ENCODE measurements around the gene CSAG3. TPM values are rescaled to one million over a fixed set of nuclear protein-coding genes. Genes with fewer than 3 reads are reported as not detected.
"Not testable (repeated sequence)": the region's sequence is repeated elsewhere in the genome, so short reads cannot be mapped to it uniquely, and the experiment has no call there.

Gene CSAG3
- not detected for total RNA-seq
- long read RNA-seq = 0 reads

DNA sequence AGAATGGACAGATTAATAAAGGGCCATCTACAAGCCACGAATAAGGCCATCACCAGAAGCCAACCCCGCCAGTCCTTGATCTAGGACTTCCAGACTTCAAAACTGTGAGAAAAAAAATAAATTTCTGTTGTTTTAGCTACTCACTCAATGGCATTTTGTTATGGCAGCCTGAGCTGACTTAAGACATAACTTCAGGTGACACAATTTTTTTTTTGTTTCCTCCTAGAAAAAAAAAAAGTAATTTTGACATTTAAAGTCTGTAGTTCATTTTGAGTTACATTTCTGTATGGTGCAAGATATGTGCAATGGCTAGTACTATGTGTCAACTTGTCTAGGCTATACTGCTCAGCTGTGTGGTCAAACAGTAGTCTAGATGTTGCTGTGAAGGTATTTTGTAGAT is at the start of gene CSAG3:
CSAG3 (plus strand) TSS at position 301 of the 400 bp plus-strand sequence.
- ATAC-seq; intact Hi-C loops (cut with micrococcal nuclease); DNase-seq: not testable (repeated sequence)

DNA sequence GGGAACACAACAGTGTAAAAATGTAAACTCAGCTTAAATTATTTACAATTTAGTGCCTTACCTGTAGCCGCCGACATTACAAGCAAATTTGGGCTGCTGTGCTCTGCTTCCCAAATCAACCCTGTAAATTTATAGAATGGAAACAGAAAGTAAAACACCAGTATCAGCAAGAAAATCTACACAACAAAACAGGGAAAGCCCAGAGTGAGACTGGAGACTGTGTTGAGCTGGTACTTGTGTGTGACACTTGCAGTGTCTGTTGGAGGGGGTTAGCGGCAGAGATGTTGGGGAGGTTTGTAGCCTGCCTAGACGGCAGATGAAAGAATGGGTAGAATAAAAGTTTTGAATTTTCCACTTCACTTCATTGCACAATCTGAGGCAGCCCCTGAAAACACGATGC is 45.8 kb upstream of the CSAG3 start:
- intact Hi-C loops (cut with micrococcal nuclease); DNase-seq; ATAC-seq: not testable (repeated sequence)

DNA sequence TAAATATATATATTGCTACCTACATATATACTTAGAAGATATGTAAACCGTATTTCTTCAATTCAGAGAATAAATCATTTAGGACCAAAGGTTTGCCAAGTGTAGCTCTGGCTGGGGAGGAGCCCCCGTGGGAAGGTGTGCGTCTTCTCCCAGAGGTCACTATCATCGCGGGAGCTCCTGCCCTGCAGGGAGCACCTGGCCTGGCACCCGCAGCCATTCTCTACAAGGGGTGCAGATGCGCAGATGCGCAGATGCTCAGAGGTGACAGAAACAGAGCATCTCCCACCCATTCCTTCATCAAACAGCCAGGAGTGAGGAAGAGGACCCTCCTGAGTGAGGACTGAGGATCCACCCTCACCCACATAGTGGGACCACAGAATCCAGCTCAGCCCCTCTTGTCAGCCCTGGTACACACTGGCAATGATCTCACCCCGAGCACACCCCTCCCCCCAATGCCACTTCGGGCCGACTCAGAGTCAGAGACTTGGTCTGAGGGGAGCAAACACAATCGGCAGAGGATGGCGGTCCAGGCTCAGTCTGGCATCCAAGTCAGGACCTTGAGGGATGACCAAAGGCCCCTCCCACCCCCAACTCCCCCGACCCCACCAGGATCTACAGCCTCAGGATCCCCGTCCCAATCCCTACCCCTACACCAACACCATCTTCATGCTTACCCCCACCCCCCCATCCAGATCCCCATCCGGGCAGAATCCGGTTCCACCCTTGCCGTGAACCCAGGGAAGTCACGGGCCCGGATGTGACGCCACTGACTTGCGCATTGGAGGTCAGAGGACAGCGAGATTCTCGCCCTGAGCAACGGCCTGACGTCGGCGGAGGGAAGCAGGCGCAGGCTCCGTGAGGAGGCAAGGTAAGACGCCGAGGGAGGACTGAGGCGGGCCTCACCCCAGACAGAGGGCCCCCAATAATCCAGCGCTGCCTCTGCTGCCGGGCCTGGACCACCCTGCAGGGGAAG is 44.9 kb upstream of the CSAG3 start, which contains the start of gene MAGEA2B:
MAGEA2B (plus strand) TSS at position 814 of the 973 bp plus-strand sequence. CDS start 2,479 bp downstream, outside the sequence.
- ATAC-seq; DNase-seq; intact Hi-C loops (cut with micrococcal nuclease): not testable (repeated sequence)

DNA sequence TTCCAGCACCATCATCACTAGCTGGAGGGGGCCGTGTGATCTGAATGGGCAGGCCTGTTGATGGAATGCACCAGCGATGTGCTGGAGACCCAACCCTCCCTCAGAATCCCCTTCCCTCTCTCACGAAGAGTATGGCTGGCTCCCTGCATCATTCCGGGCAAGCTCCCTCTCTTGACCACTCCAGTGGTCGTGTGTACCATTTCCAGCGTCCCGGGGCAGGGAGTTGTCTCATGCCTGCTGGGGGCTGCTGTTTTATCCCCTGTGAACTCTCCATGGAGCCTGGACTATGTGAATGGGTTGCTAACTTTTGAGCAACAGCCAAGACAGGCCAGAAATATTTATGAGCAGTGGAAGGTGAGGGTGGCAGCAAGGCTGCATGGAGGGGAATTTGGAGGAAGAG is 33.6 kb upstream of the CSAG3 start:
- no peak for DNase-seq
- ATAC-seq = no peak

DNA sequence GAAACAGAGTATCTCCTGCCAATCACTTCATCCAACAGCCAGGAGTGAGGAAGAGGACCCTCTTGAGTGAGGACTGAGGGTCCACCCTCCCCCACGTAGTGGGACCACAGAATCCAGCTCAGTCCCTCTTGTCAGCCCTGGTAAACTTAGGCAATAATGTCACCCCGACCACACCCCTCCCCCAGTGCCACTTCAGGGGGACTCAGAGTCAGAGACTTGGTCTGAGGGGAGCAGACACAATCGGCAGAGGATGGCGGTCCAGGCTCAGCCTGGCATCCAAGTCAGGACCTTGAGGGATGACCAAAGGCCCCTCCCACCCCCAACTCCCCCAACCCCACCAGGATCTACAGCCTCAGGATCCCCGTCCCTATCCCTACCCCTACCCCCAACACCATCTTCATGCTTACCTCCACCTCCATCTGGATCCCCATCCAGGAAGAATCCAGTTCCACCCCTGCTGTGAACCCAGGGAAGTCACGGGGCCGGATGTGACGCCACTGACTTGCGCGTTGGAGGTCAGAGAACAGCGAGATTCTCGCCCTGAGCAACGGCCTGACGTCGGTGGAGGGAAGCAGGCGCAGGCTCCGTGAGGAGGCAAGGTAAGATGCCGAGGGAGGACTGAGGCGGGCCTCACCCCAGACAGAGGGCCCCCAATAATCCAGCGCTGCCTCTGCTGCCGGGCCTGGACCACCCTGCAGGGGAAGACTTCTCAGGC is 25.6 kb upstream of the CSAG3 start, which contains the start of the genes CSAG1 and MAGEA12:
CSAG1 (minus strand) TSS at position 461 of the 715 bp plus-strand sequence. CDS start 1,261 bp downstream, outside the sequence.
MAGEA12 (plus strand) TSS at position 497 of the 715 bp plus-strand sequence. CDS start 2,405 bp downstream, outside the sequence.
- intact Hi-C loops (cut with micrococcal nuclease) = no loop called here
- no peak for ATAC-seq
- DNase-seq = no peak

More for the DNA sequence above, 33.6 kb upstream of the CSAG3 start:
- intact Hi-C loops (cut with micrococcal nuclease) = no loop called here

DNA sequence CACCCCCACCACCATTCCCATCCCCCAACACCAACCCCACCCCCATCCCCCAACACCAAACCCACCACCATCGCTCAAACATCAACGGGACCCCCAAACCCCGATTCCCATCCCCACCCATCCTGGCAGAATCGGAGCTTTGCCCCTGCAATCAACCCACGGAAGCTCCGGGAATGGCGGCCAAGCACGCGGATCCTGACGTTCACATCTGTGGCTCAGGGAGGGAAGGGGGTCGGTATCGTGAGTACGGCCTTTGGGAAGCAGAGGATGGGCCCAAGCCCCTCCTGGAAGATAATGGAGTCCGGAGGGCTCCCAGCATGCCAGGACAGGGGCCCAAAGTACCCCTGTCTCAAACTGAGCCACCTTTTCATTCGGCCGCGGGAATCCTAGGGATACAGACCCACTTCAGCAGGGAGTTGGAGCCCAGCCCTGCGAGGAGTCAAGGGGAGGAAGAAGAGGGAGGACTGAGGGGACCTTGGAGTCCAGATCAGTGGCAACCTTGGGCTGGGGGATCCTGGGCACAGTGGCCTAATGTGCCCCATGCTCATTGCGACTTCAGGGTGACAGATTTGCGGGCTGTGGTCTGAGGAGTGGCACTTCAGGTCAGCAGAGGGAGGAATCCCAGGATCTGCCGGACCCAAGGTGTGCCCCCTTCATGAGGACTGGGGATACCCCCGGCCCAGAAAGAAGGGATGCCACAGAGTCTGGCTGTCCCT is 24.7 kb upstream of the CSAG3 start:
- intact Hi-C loops (cut with micrococcal nuclease); DNase-seq; ATAC-seq: not testable (repeated sequence)

DNA sequence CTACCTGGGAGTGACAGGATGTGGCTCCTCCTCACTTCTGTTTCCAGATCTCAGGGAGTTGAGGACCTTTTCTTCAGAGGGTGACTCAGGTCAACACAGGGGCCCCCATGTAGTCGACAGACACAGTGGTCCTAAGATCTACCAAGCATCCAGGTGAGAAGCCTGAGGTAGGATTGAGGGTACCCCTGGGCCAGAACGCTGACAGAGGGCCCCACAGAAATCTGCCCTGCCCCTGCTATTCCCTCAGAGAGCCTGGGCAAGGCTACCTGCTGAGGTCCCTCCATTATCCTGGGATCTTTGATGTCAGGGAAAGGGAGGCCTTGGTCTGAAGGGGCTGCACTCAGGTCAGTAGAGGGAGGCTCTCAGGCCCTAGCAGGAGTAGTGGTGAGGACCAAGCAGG is 23.9 kb upstream of the CSAG3 start:
- ATAC-seq (no peak), DNase-seq (no peak)
- intact Hi-C loops (cut with micrococcal nuclease) = no loop called here

DNA sequence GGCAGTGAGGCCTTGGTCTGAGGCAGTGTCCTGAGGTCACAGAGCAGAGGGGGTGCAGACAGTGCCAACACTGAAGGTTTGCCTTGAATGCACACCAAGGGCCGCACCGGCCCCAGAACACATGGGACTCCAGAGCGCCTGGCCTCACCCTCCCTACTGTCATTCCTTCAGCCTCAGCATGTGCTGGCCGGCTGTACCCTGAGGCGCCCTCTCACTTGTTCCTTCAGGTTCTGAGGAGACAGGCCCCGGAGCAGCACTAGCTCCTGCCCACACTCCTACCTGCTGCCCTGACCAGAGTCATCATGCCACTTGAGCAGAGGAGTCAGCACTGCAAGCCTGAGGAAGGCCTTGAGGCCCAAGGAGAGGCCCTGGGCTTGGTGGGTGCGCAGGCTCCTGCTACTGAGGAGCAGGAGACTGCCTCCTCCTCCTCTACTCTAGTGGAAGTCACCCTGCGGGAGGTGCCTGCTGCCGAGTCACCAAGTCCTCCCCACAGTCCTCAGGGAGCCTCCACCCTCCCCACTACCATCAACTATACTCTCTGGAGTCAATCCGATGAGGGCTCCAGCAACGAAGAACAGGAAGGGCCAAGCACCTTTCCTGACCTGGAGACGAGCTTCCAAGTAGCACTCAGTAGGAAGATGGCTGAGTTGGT is 23.0 kb upstream of the CSAG3 start:
- ATAC-seq (no peak), DNase-seq (no peak)
- intact Hi-C loops (cut with micrococcal nuclease) = no loop called here

DNA sequence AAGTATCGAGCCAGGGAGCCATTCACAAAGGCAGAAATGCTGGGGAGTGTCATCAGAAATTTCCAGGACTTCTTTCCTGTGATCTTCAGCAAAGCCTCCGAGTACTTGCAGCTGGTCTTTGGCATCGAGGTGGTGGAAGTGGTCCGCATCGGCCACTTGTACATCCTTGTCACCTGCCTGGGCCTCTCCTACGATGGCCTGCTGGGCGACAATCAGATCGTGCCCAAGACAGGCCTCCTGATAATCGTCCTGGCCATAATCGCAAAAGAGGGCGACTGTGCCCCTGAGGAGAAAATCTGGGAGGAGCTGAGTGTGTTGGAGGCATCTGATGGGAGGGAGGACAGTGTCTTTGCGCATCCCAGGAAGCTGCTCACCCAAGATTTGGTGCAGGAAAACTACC is 22.5 kb upstream of the CSAG3 start:
- intact Hi-C loops (cut with micrococcal nuclease); DNase-seq; ATAC-seq: not testable (repeated sequence)

DNA sequence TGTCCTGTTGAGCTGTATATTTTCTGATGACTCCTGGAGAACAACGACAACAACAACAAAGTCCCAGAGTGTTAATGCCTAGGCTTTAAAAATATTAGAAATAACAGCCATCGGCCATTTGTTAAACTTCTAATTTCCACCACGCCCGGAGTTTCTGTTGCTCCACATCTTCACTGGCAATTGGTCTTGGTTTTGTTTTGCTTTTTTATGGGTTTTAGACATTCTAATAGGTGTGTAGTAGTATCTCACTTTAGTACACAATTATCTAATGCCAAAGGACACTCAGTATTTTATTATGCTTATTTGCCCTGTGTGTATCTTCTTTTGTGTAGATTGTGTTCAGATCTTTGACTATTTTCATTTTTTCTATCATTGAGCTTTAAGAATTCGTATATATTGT is 20.5 kb upstream of the CSAG3 start:
- ATAC-seq (no peak), DNase-seq (no peak)
- intact Hi-C loops (cut with micrococcal nuclease) = no loop called here

DNA sequence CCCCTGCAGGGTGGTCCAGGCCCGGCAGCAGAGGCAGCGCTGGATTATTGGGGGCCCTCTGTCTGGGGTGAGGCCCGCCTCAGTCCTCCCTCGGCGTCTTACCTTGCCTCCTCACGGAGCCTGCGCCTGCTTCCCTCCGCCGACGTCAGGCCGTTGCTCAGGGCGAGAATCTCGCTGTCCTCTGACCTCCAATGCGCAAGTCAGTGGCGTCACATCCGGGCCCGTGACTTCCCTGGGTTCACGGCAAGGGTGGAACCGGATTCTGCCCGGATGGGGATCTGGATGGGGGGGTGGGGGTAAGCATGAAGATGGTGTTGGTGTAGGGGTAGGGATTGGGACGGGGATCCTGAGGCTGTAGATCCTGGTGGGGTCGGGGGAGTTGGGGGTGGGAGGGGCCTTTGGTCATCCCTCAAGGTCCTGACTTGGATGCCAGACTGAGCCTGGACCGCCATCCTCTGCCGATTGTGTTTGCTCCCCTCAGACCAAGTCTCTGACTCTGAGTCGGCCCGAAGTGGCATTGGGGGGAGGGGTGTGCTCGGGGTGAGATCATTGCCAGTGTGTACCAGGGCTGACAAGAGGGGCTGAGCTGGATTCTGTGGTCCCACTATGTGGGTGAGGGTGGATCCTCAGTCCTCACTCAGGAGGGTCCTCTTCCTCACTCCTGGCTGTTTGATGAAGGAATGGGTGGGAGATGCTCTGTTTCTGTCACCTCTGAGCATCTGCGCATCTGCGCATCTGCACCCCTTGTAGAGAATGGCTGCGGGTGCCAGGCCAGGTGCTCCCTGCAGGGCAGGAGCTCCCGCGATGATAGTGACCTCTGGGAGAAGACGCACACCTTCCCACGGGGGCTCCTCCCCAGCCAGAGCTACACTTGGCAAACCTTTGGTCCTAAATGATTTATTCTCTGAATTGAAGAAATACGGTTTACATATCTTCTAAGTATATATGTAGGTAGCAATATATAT is 5.0 kb upstream of the CSAG3 start, which contains the start of gene MAGEA2:
MAGEA2 (minus strand) TSS at position 157 of the 965 bp plus-strand sequence. CDS start 2,479 bp downstream, outside the sequence.
- DNase-seq; intact Hi-C loops (cut with micrococcal nuclease); ATAC-seq: not testable (repeated sequence)

DNA sequence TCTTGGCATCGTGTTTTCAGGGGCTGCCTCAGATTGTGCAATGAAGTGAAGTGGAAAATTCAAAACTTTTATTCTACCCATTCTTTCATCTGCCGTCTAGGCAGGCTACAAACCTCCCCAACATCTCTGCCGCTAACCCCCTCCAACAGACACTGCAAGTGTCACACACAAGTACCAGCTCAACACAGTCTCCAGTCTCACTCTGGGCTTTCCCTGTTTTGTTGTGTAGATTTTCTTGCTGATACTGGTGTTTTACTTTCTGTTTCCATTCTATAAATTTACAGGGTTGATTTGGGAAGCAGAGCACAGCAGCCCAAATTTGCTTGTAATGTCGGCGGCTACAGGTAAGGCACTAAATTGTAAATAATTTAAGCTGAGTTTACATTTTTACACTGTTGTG is 4.1 kb upstream of the CSAG3 start:
- ATAC-seq; DNase-seq; intact Hi-C loops (cut with micrococcal nuclease): not testable (repeated sequence)

DNA sequence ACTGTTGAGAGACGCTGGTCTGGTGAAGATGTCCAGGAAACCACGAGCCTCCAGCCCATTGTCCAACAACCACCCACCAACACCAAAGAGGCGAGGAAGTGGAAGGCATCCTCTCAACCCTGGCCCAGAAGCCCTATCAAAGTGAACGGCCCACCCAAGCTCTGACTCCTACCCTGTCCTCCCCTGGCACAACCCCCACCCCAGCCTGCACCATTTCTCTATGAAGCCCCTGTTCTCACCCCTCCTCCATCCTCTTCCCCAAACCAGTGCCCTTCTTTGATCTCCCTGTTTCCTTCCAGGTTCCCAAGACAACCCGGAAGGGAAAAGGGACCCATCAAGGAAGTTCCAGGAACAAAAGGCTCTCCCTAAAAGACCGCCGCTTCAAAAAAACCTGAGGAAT is 526 bp downstream of the CSAG3 start:
- intact Hi-C loops (cut with micrococcal nuclease); ATAC-seq; DNase-seq: not testable (repeated sequence)

DNA sequence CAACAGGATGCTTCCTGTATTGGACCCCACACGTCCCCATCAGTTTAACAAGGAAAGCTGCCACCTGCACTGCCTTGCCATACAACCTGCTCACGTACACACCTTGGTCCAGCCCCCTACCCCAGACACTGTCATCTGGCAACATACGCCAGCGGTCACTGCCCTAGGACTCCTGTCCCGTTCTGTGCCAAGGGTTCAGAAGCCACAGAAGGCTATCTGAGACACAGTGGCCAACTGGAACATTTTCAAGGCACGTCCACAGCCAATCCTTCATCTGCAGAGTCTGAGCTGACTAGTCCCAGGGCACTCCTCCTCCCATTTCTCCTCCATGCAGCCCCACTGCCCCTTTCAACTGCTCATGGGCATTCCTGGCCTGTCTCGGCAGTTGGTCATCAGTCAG is 2.6 kb downstream of the CSAG3 start:
- DNase-seq; ATAC-seq; intact Hi-C loops (cut with micrococcal nuclease): not testable (repeated sequence)

DNA sequence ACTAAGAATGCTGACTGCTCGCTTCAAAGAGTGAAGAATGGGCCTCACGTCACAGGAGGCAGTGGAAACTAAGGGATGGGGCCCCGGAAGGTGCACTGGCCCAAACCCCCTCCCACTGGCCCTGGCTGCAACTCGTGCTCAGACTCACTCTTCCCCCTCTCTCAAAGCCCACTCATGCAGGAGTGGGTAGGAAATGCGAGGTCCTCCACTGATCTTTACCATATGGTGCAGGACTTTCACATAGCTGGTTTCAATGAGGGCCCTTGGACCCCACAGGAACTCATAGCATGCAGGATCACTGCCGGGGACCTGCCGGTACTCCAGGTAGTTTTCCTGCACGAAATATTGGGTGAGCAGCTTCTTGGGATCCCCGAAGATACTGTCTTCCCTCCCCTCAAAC is 7.5 kb downstream of the CSAG3 start:
- DNase-seq; ATAC-seq; intact Hi-C loops (cut with micrococcal nuclease): not testable (repeated sequence)

DNA sequence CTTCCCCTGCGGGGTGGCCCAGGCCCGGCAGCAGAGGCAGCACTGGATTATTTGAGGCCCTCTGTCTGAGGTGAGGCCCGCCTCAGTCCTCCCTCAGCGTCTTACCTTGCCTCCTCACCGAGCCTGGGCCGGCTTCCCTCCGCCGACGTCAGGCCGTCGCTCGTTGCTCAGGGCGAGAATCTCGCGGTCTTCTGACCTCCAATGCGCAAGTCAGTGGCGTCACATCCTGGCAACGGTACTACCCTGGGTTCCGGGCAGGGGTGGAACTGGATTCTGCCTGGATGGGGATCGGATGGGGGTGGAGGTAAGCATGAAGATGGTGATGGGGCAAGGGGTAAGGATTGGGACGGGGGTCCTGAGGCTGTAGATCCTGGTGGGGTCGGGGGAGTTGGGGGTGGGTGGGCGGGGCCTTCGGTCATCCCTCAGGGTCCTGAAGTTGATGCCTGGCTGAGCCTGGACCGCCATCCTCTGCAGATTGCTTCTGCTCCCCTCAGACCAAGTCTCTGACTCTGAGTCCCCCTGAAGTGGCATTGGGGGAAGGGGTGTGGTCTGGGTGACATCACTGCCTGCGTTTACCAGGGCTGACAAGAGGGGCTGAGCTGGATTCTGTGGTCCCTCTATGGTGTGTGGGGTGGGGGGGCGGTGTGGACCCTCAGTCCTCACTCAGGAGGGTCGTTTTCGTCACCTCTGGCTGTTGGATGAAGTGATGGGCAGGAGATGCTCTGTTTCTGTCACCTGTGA is 10.7 kb downstream of the CSAG3 start, which contains the start of gene MAGEA6:
MAGEA6 (minus strand) TSS at position 141 of the 741 bp plus-strand sequence. CDS start 2,039 bp downstream, outside the sequence.
- DNase-seq; ATAC-seq; intact Hi-C loops (cut with micrococcal nuclease): not testable (repeated sequence)

Measured in left ventricle myocardium superior (tissue), 1 donor.